ENCODE data around the gene SEMA5A. TPM values are rescaled to one million over a fixed set of nuclear protein-coding genes. Genes with fewer than 3 reads are reported as not detected.

Gene SEMA5A
- total RNA-seq, 1 donor: 57.0 TPM

DNA sequence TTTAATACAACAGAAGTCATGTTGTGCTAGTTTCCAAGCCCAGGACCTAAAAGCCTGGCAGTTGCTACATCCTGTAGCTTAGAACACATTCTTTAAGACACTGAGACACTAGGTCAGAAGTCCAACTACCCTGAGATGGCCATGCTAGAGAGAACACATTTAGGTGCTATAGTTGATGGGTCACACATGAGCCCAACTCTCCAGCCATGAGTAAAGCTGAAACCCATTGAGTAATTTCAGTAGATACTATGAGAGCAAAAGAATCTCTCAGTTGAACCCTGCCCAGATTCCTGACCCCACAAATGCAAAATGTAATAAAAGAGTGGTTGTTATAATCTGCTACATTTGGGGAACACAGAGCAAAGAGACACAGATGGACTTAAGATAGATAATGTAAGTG lies 164.4 kb downstream of the SEMA5A start:
- no peak for DNase-seq (ENCODE audit: low read depth)
- TF ChIP-seq, protein P1, sequence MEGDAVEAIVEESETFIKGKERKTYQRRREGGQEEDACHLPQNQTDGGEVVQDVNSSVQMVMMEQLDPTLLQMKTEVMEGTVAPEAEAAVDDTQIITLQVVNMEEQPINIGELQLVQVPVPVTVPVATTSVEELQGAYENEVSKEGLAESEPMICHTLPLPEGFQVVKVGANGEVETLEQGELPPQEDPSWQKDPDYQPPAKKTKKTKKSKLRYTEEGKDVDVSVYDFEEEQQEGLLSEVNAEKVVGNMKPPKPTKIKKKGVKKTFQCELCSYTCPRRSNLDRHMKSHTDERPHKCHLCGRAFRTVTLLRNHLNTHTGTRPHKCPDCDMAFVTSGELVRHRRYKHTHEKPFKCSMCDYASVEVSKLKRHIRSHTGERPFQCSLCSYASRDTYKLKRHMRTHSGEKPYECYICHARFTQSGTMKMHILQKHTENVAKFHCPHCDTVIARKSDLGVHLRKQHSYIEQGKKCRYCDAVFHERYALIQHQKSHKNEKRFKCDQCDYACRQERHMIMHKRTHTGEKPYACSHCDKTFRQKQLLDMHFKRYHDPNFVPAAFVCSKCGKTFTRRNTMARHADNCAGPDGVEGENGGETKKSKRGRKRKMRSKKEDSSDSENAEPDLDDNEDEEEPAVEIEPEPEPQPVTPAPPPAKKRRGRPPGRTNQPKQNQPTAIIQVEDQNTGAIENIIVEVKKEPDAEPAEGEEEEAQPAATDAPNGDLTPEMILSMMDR (IDR thresholded peaks at IDR 0.05; ENCODE audit: insufficient read depth, low read length): no peak
- H3K4me3 ChIP-seq (ENCODE audit: low read depth, low read length): no peak overlapping the region

GRCh38 chr5:9380109-9380508 lies 165.8 kb downstream of the SEMA5A start:
- peak; percentile 44 for DNase-seq (ENCODE audit: low read depth)
- no peak overlapping the region for H3K4me3 ChIP-seq (ENCODE audit: low read depth, low read length)
- TF ChIP-seq, protein P1 (IDR thresholded peaks at IDR 0.05; ENCODE audit: insufficient read depth, low read length): no peak

DNA sequence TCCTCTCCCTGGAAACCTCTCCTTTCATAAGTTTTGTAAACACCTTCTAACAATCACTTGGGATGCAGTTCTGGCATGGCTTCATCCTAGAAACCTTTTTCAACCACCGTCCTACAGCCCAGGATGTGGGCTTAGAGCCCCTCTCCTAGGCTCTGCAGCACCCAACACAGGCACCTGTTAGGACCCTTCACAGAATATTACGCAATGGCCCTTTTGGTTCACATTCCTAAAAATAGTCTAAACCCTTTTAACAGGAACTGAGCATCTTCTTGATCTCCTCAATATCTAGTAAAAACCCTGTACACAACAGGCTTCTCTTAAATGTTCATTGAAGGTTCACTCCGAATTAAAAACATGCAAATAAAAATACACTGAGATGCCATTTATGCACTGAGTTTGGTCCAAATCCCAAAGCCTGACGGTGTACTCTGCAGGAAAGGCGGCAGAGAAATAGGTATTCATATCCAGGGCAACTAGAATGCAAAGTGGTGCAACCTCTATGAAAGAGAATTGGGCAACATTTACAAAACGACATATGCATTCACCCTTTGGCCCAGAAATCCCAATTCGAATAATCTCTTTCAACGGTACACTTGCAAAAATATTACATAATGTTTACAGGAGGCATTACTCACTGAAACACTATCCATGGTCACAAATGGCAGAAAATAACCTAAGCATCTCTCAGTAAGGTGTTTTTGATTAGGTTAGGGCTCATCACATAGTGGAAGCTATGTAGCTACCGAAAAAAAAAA lies 169.3 kb downstream of the SEMA5A start:
- no peak overlapping the region for H3K4me3 ChIP-seq (ENCODE audit: low read depth, low read length)
- DNase-seq (ENCODE audit: low read depth): no peak
- TF ChIP-seq, protein P1 (IDR thresholded peaks at IDR 0.05; ENCODE audit: insufficient read depth, low read length): no peak

- TF ChIP-seq, protein P1 (IDR thresholded peaks at IDR 0.05; ENCODE audit: insufficient read depth, low read length): no peak
- DNase-seq (ENCODE audit: low read depth): peak; percentile 62
- no peak overlapping the region for H3K4me3 ChIP-seq (ENCODE audit: low read depth, low read length)
Observed at GRCh38 chr5:9375756-9376155, 170.1 kb downstream of the SEMA5A start.

DNA sequence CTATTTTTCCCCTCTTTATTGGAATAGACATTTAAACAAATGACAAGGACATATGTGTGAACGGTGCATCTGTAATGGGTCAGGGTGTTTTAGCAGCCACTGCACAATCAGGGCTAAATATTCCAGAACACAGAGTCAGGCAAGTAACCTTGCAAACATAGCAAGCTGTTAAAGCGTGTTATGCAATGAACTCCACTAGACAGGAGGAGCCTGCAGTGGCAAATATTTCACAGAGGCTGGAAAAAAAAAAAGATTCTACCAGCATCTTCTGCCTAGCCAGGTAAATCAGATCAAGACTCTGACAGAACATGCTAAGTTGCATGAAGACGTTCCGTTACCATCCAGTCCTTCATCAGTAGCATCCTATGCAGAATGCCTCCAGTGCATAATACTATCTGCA lies 171.8 kb downstream of the SEMA5A start:
- peak; percentile 34 for DNase-seq (ENCODE audit: low read depth)
- TF ChIP-seq, protein P1 (IDR thresholded peaks at IDR 0.05; ENCODE audit: insufficient read depth, low read length): no peak
- H3K4me3 ChIP-seq (ENCODE audit: low read depth, low read length): no peak overlapping the region

GRCh38 chr5:9373571-9373970 lies 172.3 kb downstream of the SEMA5A start:
- DNase-seq (ENCODE audit: low read depth): no peak
- no peak overlapping the region for H3K4me3 ChIP-seq (ENCODE audit: low read depth, low read length)

More at GRCh38 chr5:9373571-9373970, 172.3 kb downstream of the SEMA5A start:
- TF ChIP-seq, protein P1 (IDR thresholded peaks at IDR 0.05; ENCODE audit: insufficient read depth, low read length): no peak

Measured in fibroblast of the aortic adventitia (primary cell).